Caki2 (cell line): ENCODE measurements around the gene BCR. TPM values are rescaled to one million over a fixed set of nuclear protein-coding genes. Genes with fewer than 3 reads are reported as not detected.

Source experiments
- DNase-seq: peaks from one replicate; pipeline ENCODE4 v3.0.0-alpha.2; 2015; ENCODE audit warnings: low read depth
- in situ Hi-C: cut with HindIII; loops from 2 replicates; pipeline ENCODE4 v1.10.0; 2016; ENCODE audit warnings: low sequenced_read_pairs, low pct_unique_long_range_greater_than_20kb, mixed read lengths
- total RNA-seq: library from RNA; depleted of rRNA; stranded (reverse); fragments of >200 nt; shearing (Covaris generic); gene quantifications from 2 replicates; pipeline ENCODE4 v1.2.3, GENCODE V29; 2014; ENCODE audit warnings: low replicate concordance

The BCR gene
- total RNA-seq, 1 experiment from 2014 or later, result 41.9 TPM

GRCh38 chr22:23207729-23208393 is 27.6 kb downstream of the BCR start:
- in situ Hi-C loops, result no loop called here
- no peak for DNase-seq

- no peak for DNase-seq
- in situ Hi-C loops, result no loop called here
Observed at GRCh38 chr22:23210428-23211170, 30.3 kb downstream of the BCR start.

GRCh38 chr22:23211622-23212021 is 31.3 kb downstream of the BCR start:
- DNase-seq, result no peak
- in situ Hi-C loops, result no loop called here

GRCh38 chr22:23212061-23213021 is 32.0 kb downstream of the BCR start:
- in situ Hi-C loops, result no loop called here
- no peak for DNase-seq

DNA sequence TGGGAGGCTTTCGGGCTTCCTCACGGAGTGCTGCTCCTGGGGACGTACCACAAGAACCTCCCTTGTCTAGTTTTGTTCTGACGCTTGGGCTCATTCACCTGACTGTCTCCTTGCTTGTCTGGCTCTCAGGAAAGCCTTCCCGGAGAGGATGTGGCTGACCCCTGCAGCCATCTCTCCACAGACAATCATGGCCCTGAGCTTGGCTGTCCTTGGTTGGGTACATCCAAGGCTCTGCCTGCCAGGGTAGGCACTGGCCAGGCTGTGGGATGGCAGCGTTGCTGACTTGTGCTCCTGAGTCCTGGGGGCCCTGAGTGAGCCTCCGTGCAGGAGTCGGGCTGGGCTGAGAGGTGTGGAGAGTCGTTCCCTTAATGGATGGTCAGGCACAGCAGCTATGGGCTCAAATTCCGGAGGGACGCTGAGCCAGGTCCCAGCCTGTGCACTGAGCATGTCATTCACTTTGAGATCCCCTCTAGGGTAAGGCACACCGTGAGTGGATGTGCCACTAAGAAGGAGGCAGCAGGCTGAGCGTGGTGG is 32.8 kb downstream of the BCR start:
- in situ Hi-C loops, result no loop called here
- DNase-seq, result no peak

DNA sequence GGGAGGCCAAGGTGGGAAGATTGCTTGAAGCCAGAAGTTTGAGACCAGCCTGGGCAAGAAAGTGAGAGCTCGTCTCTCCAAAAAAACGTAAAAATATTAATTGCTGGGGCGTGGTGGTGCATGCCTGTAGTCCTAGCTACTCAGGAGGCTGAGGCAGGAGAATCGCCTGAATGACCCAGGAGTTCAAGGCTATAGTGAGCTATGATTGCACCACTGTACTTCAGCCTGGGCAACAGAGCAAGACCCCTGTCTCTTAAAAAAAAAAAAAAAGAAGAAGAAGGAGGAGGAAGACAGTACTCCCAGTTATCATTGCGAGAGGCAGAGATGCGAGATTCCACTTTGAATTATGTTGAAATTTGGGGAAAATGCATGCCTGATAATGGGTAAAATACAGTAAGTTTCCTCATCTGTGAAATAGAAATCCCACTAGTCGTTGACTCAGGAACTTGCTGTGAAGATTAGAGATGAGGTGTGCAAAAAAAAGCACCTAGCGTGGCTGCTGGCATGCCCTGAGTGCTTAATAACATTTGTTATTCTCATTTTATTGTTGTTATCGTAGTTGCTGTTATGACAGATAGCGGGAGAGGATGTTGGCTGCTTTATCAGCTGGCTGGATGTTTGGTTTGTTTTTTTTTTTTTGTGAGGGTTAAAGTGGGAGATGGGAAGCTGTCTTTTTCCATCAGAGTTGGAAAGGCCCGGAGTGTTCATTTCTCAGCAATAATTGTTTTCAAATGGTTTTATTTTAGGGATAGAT is 33.4 kb downstream of the BCR start:
- in situ Hi-C loops, result no loop called here
- no peak for DNase-seq

DNA sequence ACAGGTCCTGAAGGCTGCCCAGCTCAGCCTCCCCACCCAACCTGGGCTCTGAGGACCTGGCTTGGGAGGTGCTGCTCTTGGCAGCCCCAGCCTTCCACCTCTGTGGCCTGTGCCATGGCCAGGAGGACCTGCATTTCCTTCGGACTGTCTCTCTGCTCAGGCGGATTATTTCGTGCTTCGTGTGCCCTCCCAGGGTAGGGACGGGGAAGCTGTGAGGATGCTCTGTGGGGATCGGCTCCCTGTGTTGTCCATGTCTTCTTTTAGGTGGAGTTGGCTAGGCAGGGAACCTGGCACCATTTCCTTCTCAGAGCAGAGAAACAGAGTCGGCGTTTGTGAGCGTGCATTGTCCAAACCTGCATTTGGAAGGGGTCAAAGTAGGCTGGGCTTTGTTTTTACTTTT is 34.1 kb downstream of the BCR start:
- in situ Hi-C loops, result no loop called here

DNA sequence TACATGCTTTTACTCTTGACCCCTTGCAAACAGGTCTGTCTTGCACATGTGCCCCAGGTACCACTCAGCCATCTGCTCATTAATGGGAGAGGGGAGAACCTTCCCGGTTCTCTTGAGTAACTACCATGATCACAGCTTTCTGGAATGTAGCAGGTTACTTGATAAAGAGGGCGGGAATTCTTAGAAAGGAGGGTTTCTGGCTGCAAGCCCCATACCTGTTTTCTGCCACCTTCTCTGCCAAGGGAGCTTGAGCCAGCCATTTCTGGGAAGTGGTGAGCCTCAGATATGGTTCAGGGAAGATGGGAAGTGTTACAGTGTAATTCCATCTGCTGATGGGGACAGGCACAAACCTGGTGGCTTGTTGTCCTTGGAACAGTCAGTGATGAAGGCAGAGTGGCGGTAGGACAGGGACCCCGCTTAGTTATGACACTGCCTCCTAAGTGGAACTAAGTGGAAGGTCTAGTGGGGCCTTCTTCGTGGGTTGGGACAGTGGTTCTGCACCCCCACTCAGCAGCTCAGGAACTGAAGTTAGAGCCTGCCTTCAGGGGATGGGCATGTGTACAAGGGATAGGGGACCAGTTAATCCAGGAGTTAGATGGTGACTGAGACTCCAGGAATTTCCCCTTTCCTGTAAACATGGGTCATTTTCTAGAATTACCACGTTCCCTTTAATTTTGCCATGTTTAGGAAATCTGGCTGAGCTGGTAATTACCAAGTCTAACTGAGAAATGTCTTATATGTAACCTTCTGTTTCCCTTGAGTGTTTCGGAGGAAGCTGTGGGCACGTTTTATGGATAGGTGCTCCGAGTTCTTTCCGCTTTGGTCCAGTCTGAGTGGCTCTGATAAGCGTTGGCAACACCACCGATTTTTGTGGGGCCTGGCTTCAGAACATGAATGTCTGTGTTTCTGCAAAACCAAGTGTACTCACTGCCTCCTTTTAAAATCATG is 35.3 kb downstream of the BCR start:
- no peak for DNase-seq
- in situ Hi-C loops, result no loop called here

More for the DNA sequence above, 34.1 kb downstream of the BCR start:
- DNase-seq, result no peak

DNA sequence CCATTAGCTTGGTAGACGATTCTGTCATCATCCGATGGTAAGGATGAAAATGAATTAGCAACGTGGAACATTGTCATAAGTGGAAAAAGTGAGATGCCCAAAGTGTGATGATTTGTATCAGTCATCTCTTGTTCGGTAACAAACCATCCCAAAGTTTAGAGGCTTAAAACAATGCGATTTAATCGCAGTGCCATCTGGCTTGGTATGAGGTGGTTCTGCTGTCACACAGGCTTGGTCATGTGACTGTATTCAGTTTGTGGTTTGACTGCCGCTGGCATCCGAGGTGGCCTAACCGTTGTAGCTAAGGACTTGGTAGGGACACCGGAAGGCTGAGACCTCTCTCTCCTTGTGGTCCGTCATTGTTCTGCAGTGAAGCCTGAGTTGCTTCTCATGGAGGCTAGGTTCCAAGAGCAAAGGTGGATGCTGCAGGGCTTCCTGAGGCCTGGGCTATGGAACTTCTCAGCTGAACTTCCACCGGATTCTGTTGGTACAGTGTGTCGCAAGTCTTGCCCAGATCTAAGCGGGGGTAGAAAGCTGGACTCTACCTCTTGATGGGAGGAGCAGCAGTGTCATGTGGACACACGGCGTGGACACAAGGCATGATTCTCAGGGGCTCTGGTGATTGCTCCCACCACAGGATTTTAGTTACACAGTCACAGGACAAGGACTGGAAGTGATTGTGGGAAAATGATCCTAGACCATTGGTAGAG is 36.3 kb downstream of the BCR start:
- in situ Hi-C loops, result no loop called here
- DNase-seq, result no peak

GRCh38 chr22:23217171-23218052 is 37.1 kb downstream of the BCR start:
- DNase-seq, result no peak
- in situ Hi-C loops, result no loop called here

DNA sequence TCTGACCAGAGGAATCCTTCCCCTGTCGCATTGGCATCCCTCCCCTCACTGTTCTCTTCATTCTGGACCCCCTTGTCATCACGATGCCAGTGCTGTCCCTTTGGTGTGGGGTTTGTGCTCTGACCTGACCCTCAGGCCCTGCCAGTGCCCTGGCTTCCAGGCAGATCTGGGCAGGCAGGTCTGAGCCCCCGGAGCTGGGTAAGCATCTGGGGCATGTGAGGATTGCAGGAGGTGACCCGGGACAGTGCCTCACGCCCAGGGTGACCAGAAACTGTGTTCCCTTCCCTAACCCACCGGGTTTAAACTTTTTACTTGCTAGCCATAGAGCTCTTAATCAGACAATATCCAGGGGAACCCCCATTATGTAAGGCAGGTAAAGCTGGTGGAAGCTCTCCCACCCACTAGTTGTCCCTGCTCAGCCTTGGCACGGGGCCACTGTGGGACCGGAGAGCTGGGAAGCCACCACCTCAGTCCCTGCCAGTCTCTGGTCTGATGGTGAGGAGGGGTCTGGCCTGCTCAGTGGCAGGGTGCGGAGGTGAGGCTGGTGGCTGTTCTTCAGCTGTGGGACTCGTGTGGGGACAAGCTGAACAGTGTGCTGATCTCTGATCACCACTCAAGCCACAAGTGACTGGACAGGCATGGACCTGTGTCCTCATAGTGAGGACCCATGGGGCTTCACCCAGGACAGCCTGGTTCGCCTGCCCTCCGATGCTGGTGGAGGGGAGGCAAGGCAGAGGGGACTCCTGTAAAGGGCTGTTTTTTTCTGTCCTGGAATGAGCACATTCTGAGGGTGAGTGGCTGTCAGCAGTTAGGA is 38.0 kb downstream of the BCR start:
- DNase-seq, result no peak
- in situ Hi-C loops, result no loop called here

- in situ Hi-C loops, result no loop called here
- DNase-seq, result peak; percentile 93
Observed at GRCh38 chr22:23218867-23219251, 38.5 kb downstream of the BCR start.

DNA sequence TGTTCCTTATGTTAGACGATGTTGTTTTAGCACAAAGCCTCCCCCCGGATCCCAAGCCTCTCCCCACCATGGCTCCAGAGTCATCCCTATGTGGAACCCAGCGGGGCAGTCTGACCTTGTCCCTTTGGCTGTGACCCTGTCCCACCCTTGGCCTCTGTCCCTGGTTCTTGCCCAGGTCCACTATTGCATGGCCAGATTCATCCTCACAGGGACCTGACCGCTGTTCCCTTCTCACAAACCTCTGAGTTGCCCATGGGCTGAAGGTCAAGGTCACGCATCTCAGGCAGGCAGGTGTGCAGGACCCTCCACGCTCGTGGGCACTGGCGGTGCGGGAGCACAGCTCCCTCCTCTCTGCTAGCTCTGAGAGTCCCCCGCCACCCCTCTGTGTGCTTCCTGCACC is 39.0 kb downstream of the BCR start:
- no peak for DNase-seq
- in situ Hi-C loops, result no loop called here

DNA sequence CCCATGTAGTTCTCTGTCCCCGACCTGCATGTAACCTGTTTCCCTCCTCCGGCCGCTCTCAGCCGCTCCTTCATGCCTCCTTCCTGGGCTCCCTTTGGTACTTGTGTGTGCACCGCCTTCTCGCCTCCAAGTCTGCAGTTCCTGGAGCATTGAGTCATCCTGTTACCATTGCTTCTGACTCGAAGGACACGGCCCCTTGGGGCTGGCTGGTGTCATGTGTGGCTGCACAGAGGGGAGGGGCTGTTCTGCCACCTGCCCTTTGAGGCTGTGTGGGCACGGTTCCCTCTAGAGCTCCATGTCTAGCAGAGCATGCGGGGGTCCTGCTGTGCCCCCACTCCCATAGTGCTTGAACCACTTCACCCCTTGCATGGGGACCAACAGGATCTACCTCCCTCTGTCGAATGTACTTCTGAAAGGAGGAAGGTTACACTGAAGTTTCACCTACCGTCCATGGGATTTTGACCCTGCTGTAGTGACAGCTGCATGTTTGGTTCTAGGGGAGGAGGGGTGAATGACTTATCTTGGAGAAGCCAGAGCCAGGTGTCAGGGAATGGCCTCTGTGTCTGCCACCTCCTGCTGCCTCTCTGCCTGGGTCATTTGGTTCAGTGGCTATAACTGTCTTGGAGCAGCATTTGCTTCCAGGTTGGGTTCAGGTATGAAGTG is 39.6 kb downstream of the BCR start:
- DNase-seq, result peak; percentile 75
- in situ Hi-C loops, result no loop called here
